Stimulated activated CD8-positive, alpha-beta memory T cell treated with anti-CD3 and anti-CD28 coated beads, Interleukin-4, amount 100 ng/mL, for 4 hours (primary cell): Measurements from ENCODE around the gene LIN9.

ENCODE experiments used
- DNase-seq, 2 donors: peaks; one replicate each; pipeline ENCODE4 v3.0.0-alpha.2; 2020; ENCODE audit warnings: low read depth in 2 of 2, low spot score in 1 of 2

Gene LIN9

GRCh38 chr1:226320930-226321329, 12.0 kb upstream of the LIN9 start:
- DNase-seq: no peak

DNA sequence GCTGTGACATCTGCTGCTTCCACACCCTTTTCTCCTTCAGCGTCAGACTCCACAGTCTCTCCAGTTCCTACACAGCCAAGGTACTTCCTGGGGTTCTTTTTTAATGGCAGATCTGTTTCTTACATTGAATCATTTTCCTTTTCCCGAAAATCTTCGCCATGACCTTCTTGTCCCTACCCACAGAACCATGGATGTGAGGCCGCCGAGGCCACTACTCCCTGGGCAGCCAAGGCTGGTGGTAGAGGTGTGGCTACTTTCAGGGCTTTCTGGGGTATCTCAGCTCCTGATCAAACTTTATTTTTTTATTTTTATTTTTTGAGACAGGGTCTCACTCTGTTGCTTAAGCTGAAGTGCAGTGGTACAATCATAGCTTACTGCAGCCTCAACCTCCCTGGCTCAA, 9.5 kb upstream of the LIN9 start:
- DNase-seq: no peak

DNA sequence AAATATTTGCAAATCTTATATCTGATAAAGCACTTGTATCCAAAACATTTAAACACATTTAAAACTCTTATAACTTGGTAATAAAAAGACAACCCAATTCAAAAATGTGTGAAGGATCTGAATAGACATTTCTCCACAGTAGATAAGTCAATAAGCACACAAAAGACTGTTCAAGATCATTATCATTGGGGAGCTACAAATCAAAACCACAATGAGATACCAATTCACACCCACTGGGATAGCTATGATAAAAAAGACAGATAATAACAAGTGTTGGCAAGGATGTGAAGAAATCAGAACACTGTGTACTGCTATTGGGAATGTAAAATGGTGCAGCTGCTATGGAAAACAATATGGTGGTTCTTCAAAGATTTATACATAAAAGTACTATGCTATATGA, 5.1 kb upstream of the LIN9 start:
- no peak for DNase-seq

GRCh38 chr1:226312065-226312464, 3.1 kb upstream of the LIN9 start:
- no peak for DNase-seq

- DNase-seq: no peak
Measured at GRCh38 chr1:226311376-226311775, 2.4 kb upstream of the LIN9 start.

DNA sequence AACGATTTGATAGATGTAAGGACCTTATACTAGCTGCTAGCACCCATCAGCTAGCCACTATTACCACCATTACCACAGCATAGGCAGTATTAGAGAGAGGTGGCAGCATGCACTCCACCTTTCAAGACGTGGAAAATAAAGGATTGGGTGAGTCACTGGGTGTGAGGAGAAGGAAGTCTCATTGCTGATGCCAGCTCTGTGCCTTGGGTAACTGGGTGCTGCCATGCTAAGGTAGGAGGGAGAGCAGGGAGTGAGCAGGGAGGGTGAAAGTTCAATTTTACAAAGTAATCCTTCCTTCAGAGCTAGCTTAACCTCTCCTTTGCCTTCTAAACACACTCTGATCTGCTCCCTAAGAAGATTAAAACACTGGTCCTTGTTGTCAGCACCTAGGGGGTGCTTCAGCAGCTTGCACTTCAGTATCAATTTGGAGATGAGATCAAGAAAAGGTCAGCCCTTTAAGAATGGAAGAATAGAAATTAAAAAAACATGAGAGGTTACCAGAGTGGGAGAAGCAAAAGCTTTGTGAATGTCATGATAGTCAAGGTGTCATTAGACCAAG, 1.8 kb upstream of the LIN9 start:
- DNase-seq: no peak

DNA sequence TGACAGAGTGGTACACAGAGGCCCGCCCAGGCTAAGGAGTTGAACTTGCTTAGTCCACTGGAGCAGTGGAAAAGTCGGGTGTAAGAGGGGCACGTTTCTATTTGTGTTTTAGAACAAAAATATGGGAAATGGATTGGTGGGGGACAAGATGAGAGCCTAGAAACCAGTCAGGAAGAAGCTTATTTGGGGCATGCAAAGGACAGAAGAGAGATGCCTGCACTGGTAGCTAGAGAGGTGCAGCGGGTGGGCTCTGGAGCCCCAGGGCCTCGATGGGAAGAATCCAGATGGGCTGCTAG, 1.2 kb upstream of the LIN9 start:
- no peak for DNase-seq

- no peak for DNase-seq
Measured at GRCh38 chr1:226309398-226310244, 657 bp upstream of the LIN9 start.

GRCh38 chr1:226308166-226308722, 720 bp downstream of the LIN9 start:
- no peak for DNase-seq

DNA sequence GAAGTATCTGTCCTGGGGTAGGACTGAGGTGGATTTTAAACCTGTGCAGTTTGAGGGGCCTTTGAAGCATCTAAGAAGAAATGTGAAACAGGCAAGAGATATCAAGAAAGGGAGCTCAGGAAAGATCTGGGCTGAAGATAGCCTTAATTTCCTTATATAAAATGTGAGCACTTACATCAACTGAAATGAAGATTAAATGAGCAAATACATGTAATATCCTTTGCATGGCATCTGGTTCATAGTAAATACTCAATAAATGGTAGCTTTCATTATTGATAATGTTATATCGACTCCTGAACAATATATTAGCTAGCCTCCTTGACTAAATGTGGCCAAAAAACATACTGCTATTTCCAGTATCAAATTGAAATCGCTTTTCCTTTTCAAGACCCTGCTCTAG, 2.5 kb downstream of the LIN9 start:
- DNase-seq: no peak

GRCh38 chr1:226305184-226305583, 3.8 kb downstream of the LIN9 start:
- DNase-seq: no peak

GRCh38 chr1:226304291-226304955, 4.5 kb downstream of the LIN9 start:
- no peak for DNase-seq

DNA sequence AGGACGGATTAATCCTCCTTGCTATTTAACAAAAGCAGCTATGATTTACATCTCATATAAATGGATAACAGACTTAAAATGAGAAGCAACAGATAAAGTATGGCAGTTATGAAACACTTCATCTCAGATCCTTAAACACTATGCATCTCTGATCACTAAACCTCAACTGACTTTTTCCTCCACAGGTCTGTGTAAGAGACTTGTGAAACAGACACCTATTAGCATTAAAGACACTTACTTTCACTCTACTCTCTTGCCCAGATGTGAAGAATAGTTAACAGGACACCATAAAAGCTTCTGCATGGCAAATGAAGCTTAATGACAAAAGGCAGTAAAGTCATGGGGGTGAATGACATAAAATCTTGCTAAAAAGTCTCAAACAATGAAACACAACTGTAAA, 6.2 kb downstream of the LIN9 start:
- no peak for DNase-seq

GRCh38 chr1:226296911-226297310, 12.1 kb downstream of the LIN9 start:
- DNase-seq: no peak

- DNase-seq: no peak
Measured at GRCh38 chr1:226293553-226293920, 15.4 kb downstream of the LIN9 start.

DNA sequence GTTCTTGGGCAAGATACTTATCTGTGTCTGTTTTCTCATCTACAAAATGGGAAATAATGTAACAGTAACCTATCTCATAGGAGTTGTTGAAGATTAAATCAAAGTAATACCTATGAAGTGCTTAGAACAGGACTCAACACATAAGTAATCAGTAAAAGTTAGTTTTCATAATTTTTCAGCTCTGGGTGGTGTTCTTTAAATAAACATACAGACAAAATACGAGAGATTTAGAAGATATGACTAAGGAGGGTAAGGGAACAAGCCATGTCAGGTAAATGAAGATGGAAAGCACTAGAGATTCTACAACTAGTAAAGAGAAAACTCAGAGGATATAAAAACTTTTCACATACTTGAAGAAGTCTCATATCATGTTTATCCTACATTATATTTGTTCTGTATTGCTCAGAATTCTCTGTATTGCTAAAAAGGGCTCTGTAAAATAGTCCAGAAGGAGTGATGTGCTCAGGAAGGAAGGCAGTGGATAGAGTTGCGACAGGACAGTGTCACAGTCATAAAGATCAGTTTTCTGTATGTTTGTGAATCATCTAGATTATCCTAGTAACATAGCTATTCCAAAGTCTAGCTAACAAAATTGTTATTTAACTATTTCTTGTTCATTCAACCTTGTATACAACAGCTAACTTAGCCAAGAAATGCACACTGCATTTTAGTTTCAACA, 16.0 kb downstream of the LIN9 start:
- no peak for DNase-seq

GRCh38 chr1:226287587-226287986, 21.4 kb downstream of the LIN9 start:
- no peak for DNase-seq

- DNase-seq: no peak
Measured at GRCh38 chr1:226281058-226281457, 27.9 kb downstream of the LIN9 start.

- no peak for DNase-seq
Measured at GRCh38 chr1:226279498-226279897, 29.5 kb downstream of the LIN9 start.

GRCh38 chr1:226277897-226278296, 31.1 kb downstream of the LIN9 start:
- no peak for DNase-seq

- DNase-seq: no peak
Measured at GRCh38 chr1:226276987-226277386, 32.0 kb downstream of the LIN9 start.
